Iris pigment epithelial cell (primary cell): ENCODE results near the gene RAD54L2.
"Not testable (repeated sequence)": the region's sequence is repeated elsewhere in the genome, so short reads cannot be mapped to it uniquely, and the experiment has no call there.

ENCODE experiments used
- DNase-seq: peaks from one replicate; pipeline ENCODE4 v3.0.0-alpha.2; 2011; ENCODE audit warnings: low read depth

The RAD54L2 gene, protein sequence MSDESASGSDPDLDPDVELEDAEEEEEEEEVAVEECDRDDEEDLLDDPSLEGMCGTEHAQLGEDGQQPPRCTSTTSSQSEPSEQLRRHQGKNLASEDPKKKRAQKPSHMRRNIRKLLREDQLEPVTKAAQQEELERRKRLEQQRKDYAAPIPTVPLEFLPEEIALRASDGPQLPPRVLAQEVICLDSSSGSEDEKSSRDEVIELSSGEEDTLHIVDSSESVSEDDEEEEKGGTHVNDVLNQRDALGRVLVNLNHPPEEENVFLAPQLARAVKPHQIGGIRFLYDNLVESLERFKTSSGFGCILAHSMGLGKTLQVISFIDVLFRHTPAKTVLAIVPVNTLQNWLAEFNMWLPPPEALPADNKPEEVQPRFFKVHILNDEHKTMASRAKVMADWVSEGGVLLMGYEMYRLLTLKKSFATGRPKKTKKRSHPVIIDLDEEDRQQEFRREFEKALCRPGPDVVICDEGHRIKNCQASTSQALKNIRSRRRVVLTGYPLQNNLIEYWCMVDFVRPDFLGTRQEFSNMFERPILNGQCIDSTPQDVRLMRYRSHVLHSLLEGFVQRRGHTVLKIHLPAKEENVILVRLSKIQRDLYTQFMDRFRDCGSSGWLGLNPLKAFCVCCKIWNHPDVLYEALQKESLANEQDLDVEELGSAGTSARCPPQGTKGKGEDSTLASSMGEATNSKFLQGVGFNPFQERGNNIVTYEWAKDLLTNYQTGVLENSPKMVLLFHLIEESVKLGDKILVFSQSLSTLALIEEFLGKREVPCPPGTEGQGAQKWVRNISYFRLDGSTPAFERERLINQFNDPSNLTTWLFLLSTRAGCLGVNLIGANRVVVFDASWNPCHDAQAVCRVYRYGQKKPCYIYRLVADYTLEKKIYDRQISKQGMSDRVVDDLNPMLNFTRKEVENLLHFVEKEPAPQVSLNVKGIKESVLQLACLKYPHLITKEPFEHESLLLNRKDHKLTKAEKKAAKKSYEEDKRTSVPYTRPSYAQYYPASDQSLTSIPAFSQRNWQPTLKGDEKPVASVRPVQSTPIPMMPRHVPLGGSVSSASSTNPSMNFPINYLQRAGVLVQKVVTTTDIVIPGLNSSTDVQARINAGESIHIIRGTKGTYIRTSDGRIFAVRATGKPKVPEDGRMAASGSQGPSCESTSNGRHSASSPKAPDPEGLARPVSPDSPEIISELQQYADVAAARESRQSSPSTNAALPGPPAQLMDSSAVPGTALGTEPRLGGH (N-terminal part only)

DNA sequence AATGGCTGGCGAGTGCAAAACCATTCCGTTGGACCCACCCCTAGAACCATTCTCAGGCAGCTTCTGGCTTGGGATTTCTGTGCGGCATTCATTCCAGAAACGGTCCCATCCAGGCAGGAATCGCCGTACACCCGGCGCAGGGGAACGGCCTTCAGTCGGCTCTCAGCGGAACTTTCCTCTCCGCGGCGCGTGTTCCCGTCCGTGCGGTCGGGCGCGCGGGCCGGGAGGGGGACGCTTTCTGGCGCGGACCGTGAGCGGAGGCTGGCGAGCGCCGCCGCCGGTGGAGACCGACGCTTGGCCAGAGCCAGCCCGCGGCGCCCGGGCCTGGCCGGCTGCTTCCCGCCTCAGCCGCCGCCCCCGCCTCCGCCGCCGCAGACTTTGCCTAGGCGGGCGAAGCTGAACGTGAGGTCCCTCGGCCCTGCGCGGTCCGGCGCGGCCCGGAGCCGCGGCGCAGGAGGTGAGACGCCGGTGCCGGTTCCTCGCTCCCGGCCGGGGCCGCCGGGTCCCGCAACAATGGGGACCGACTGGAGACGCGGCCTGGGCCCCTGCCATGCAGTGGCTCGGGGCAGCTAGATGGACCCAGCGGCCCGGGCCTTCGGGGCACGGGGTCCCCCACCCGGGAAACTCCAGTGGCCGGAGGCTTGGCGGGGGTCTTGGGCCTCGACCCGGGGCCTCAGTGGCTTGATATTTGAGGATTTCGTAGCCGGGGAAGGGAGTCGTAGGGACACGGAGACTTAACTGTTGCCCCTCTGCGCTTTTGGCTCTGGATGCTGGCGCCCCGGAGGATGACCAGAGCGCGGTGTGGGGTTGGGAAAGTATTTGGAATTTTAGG is at the start of gene RAD54L2:
RAD54L2 (plus strand) TSS at position 261 of the 832 bp plus-strand sequence. CDS start 51,702 bp downstream, outside the sequence.
- peak; percentile 87 for DNase-seq

DNA sequence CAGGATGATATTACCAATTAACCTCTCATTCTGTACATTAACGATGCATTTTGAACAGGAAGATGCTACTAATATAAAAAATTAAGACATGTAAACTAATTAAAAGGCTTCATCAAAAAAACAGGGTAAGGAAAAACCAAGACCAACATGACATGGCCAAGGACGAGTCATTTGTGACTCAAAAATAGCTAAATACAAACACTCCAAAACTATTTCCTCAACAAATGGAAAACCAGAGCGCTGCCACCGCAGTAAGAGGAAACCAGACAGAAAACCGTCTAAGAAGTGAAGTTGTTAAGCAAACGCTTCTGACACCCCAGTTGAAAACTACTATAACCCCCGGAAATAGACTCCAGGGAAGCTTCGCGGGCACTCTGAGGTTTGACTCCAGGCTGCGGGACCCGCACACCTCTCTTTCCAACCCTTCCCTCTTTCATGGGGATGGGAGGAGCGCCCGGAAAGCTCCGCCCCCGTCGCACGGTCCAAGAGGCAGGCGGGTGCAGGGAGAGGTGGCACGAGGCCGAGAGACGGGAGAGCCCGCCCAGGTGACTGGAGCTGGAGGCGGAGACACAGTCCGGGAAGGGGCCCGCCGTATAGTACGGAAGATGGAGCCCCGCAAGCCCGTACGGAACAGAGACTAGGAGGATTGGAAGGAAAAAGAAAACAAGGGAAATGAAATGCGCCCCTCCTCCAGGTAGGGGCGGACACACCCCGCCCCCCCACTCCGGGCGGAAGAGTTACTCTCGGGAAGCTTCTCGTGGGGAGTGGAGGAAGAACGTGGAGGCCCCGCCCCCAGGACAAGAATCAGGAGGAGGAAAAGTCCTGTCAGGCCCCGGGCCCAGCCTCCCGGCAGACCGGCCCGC is 39.4 kb upstream of the RAD54L2 start:
- peak; percentile 94 for DNase-seq

DNA sequence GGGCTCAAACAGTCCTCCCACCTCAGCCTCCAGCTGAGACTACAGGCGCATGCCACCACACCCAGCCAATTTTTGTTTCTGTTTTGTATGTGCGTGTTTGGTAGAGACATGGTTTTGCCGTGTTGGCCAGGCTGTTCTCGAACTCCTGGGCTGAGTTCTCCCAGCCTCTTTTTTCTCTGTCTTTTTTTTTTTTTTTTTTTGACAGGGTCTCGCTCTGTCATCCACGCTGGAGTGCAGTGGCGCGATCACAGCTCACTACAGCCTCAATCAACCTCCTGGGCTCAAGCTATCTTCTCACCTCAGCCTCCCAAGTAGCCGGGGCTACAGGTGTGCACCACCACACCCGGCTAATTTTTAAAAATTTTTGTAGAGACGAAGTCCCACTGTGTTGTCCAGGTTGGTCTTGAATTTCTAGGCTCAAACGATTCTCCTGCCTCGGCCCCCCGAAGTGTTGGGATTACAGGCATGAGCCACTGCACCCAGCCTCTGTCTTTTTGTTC is 37.8 kb upstream of the RAD54L2 start:
- no peak for DNase-seq

DNA sequence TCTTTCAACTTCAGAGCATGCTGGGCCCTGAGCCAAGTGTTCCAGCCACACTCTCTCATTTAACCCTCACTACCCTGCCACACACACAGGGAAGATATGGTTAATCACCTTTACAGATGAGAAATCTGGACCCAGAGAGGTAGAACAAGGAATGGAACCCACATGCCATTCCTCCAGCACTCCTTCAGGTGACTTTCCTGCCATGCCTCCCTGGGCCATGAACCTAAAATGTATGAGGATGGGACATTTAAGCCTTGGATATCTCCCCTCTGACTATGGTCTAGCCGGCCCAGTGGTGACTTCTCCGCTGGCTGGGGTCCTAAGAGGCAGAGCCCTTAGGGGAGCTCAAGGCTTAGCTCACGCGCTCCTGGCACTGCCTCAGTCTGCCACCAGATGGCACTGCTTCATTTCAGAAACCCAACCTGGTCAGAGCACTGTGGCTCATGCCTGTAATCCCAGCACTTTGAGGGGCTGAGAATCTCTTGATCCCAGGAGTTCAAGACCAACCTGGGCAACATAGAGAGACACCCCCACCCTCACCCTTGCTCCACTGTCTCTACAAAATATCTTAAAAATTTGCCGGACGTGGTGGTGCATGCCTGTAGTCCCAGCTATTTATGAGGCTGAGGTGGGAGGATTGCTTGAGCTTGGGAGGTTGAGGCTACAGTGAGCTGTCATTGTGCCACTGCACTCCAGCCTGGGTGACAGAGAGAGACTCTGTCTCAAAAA is 36.5 kb upstream of the RAD54L2 start:
- DNase-seq = peak; percentile 64

DNA sequence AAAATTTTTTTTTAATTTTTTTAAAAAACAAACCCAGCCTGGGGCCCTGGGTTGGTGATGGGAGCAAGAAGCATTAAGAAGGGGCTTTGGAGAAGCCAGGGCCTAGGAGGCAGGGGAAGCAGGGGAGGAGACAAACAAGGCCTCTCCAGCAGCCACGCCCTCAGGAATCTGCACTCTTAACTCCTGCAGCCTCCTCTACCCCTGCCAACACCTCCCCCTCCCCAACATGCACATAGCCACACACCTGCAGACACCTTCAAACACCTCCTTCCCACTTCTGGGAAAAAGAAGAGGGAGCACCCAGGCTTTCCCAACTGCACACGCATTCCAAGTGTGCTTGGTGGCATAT is 36.0 kb upstream of the RAD54L2 start:
- DNase-seq = no peak

DNA sequence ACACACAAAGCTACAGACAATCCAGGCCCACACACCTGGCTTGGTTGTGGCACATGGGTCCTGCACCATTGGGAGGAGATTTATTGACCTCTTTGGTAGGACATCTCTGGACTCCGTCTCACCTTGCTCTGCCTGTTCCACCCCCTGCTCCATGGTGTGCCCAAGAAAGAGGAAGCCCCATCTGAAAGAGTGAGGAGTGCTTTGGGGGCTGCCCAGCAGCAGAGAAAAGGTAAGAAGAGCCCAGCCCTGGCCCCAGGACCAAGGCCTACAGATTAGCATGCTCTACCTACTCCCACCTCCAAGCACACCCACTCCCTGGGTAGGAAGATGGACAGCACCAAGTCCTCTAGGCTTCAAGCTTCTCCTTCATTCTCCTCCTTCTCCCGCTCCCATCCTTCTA is 35.5 kb upstream of the RAD54L2 start:
- DNase-seq = no peak

DNA sequence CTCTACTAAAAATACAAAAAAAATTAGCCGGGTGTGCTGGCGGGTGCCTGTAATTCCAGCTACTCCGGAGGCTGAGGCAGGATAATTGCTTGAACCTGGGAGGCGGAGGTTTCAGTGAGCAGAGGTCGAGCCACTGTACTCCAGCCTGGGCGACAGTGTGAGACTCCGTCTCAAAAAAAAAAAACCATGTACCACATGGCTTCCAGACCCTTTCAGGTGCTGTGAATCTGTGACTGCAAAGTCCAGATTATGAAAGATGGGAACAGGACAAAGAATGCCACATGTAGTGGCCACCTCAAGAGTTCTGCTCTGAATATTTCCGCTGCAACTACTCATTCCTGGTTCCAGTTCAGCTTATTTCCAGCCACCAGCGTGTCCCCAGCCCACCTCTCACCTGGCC is 30.3 kb upstream of the RAD54L2 start:
- DNase-seq = no peak

DNA sequence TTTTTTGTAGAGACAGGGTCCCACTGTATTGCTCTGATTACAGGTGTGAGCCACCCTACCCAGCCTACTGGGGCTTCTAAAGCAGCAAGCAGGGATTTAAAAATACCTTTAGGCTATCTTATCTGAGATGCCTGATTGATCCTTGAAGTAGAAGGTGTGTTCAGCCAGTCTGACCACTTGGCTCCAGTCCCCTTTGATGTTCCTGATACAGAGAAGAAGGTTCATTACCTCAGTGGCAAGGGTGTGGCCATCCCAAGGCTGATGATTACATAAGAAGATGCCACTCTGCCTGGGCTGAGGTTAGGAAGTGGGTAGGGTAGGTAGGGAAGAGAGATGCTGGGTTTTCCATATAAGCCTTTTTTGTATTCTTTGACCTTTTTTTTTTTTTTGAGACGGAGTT is 27.5 kb upstream of the RAD54L2 start:
- DNase-seq = no peak

DNA sequence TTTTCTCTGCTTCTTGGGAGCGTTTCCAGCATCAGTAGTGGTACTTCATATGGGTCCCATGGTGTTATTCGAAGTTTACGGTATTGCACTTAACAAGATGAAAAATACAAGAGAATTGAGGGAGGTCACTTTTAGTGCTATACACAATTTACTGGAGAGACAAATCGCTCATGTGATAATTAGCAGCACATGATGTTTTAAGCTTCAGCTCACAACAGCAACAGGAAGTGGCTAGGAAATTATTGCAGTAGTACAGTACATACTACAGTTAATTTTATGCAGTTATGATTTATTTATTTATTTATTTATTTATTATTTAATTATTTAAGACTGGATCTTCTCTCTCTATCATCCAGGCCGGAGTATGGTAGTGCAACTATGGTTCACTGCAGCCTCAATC is 24.3 kb upstream of the RAD54L2 start:
- no peak for DNase-seq

DNA sequence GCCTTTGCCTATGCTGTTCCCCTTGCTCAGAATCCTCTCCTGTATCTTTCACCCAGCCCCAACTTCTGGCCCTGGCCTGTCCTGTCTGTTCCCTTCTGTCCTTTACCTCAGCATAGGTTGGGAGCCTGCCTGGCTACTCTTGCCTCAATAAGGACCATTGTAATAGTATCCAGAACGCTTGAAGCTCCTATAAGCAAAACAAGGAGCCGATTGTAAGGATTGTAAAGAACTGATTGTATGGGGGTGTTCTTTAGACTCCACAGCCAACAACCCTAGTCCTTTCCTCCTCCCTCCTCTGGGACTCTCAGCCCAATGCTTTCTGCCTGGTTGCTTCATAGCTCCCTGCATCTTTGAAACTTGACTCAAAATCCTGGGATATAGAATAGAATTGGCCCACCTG is 18.7 kb upstream of the RAD54L2 start:
- DNase-seq = no peak

DNA sequence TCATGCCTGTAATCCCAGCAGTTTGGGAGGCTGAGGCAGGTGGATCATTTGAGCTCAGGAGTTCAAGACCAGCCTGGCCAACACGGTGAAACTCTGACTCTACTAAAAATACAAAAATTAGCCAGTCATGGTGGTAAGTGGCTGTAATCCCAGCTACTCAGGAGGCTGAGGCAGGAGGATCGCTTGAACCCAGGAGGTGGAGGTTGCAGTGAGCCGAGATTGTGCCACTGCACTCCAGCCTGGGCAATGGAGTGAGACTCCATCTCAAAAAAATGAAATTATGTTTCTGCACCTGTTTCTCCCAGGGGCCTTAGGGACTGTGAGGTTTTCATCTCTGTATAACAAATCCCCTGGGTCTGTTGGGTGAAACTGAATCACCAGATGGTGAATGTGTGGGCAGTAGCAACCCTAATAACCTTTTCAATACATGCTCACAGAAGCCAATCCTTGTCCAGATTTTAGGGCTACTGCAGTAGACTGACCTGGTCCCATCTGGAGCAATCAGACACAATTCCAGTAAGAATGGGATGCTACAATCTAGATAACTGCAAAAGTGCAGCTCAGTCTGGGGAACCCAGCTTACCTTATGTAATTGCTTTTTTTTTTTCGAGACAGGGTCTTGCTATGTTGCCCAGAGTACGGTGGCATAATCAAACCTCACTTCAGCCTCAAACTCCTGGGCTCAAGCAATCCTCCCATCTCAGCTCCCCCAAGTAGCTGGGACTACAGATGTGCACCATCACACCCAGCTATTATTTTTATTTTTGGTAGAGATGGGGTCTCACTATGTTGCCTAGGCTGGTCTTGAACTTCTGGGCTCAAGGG is 17.4 kb upstream of the RAD54L2 start:
- DNase-seq = not testable (repeated sequence)

DNA sequence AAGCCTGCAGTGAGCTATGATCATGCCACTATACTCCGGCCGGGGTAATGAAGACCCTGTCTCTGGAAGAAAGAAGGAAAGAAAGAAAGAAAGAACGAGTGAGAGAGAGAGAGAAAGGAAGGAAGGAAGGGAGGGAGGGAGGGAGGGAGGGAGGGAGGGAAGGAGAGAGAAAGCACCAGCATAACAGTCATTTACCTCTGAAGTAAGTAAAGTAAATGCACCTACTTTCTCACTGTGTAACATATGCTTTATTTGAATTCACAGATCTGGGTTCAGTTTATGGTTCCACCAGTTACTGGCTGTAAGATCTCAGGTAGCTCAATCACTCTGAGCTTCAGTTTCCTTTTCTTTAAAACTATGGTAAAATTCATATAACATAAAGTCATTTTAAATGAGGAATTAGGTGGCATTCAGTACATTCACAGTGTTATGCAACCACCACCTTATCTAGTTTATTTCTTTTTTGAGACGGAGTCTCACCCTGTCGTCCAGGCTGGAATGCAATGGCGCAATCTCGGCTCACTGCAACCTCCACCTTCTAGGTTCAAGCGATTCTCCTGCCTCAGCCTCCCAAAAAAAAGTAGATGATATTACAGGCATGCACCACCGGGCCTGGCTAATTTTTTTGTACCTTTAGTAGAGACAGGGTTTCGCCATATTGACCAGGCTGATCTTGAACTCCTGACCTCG is 16.1 kb upstream of the RAD54L2 start:
- no peak for DNase-seq

DNA sequence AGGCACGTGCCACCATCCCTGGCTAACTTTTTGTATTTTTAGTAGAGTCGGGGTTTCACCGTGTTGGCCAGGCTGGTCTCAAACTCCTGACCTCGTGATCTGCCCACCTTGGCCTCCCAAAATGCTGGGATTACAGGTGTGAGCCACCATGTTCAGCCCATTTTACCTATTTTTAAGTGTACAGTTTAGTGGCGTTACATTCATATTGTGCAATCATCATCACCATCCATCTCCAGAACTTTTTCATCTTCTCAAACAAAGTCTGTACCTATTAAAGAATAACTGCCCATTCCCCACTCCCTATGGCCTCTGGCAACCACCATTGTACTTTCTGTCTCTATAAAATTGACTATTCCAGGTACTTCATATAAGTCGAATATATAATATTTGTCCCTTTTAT is 13.6 kb upstream of the RAD54L2 start:
- DNase-seq = not testable (repeated sequence)

DNA sequence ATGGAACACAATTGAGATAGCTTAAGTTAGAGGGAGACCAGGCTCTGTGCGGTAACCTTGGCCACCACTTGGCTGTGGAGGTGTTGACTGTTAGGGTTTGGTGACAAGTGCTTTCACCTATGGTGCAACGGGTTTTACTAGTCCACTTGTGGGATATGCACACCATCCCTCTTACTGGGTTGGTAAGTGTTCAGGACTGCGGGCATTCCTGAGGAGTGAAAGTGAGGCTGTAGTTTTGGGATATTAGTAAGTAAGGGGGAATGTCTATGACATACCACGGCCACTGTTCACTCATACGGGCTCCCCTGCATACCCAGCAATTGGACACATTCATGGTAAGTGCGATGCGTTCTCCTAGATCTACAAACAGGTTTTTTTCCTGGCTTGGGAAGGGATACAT is 8.0 kb upstream of the RAD54L2 start:
- DNase-seq = no peak

DNA sequence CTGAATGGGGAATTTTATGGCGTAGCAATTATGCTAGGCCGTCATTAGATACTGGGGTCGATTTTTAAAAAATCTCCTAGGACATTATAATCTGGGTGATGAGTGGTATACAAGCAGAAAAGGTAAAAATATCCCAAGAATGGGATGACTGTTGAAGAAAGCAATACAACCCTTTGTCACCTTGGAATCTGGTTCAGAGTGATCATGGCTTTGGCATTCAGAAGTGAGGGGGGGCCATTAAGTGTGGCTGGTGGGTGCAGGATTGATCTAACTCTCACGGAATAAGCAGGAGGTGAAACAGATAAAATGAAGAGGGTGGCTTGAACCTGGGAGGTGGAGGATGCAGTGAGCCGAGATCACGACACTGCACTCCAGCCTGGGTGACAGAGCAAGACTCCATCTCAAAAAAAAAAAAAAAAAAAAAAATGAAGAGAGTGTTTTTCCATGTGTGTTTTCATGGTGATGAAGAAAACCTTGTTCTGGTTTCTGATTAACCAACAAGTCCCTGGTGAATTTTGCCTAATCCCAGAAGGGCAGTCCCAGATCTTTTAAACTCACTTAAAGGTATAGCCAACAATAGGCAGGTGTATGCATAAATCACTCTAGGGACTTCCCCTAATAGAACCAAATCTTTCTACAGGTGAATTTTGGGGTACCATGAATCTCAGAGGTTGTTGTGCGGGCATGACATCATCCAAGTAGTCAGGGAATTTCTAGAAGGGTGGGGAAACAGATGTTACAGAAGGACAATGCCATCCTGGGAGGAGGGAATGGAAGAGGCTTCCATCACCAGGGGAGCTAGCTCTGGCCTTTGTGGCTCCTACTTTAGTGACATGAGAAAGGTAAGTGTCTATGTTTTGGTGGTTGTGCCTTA is 3.1 kb upstream of the RAD54L2 start:
- no peak for DNase-seq

DNA sequence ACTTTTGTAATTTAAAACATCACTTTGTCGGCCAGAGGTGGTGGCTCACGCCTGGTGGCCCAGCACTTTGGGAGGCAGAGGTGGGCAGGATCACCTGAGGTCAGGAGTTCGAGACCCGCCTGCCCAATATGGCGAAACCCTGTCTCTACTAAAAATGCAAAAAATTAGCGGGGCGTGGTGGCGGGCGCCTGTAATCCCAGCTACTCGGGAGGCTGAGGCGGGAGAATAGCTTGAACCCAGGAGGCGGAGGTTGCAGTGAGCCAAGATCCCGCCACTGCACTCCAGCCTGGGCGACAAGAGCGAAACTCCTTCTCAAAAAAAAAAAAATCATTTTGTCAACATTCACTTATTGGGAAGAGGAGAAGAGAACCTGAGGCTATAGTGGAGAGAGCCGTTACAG is 888 bp upstream of the RAD54L2 start:
- DNase-seq = not testable (repeated sequence)

DNA sequence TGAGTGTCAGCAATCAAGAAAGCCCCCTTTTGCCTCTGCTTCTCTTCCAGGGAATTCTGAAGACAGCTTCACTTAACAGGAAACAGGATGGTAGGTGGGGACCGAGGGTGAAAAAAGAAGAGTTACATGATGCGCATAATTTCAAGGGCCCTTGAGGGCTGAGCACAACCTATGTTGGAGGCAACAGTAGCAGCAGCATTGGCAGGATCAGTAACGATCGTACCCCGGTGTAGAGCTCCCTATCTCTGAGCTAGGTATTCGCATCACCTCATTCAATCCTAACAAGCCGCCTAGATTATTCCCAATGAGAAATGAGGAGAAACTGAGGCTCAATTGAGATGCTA is 432 bp upstream of the RAD54L2 start:
- DNase-seq = peak; percentile 9
